ENCODE measurements around the gene CACNA1S.

CACNA1S gene

GRCh38 chr1:201093561-201093960, 18.7 kb downstream of the CACNA1S start:
- no peak for DNase-seq (ENCODE audit: low read depth)

- no peak for DNase-seq (ENCODE audit: low read depth)
Measured at GRCh38 chr1:201092738-201093137, 19.5 kb downstream of the CACNA1S start.

GRCh38 chr1:201091256-201091655, 21.0 kb downstream of the CACNA1S start:
- no peak for DNase-seq (ENCODE audit: low read depth)

- no peak for DNase-seq (ENCODE audit: low read depth)
Measured at GRCh38 chr1:201090541-201090940, 21.7 kb downstream of the CACNA1S start.

- DNase-seq (ENCODE audit: low read depth): no peak
Measured at GRCh38 chr1:201089596-201089995, 22.6 kb downstream of the CACNA1S start.

- DNase-seq (ENCODE audit: low read depth): no peak
Measured at GRCh38 chr1:201088901-201089525, 23.2 kb downstream of the CACNA1S start.

- no peak for DNase-seq (ENCODE audit: low read depth)
Measured at GRCh38 chr1:201088395-201088794, 23.8 kb downstream of the CACNA1S start.

GRCh38 chr1:201085902-201086735, 26.1 kb downstream of the CACNA1S start:
- DNase-seq (ENCODE audit: low read depth): peak; percentile 61

GRCh38 chr1:201084295-201084694, 27.9 kb downstream of the CACNA1S start:
- DNase-seq (ENCODE audit: low read depth): peak; percentile 5

GRCh38 chr1:201083741-201084140, 28.5 kb downstream of the CACNA1S start:
- DNase-seq (ENCODE audit: low read depth): no peak

GRCh38 chr1:201080135-201080534, 32.1 kb downstream of the CACNA1S start:
- no peak for DNase-seq (ENCODE audit: low read depth)

GRCh38 chr1:201077736-201078135, 34.5 kb downstream of the CACNA1S start:
- no peak for DNase-seq (ENCODE audit: low read depth)

GRCh38 chr1:201077116-201077515, 35.1 kb downstream of the CACNA1S start:
- DNase-seq (ENCODE audit: low read depth): no peak

- DNase-seq (ENCODE audit: low read depth): no peak
Measured at GRCh38 chr1:201076092-201076491, 36.1 kb downstream of the CACNA1S start.

- DNase-seq (ENCODE audit: low read depth): no peak
Measured at GRCh38 chr1:201074018-201074417, 38.2 kb downstream of the CACNA1S start.

- no peak for DNase-seq (ENCODE audit: low read depth)
Measured at GRCh38 chr1:201072922-201073321, 39.3 kb downstream of the CACNA1S start.

- peak; percentile 74 for DNase-seq (ENCODE audit: low read depth)
Measured at GRCh38 chr1:201072149-201072548, 40.1 kb downstream of the CACNA1S start.

- DNase-seq (ENCODE audit: low read depth): no peak
Measured at GRCh38 chr1:201069636-201070035, 42.6 kb downstream of the CACNA1S start.

GRCh38 chr1:201068976-201069375, 43.2 kb downstream of the CACNA1S start:
- DNase-seq (ENCODE audit: low read depth): no peak

- no peak for DNase-seq (ENCODE audit: low read depth)
Measured at GRCh38 chr1:201066986-201067385, 45.2 kb downstream of the CACNA1S start.

- no peak for DNase-seq (ENCODE audit: low read depth)
Measured at GRCh38 chr1:201065686-201066085, 46.5 kb downstream of the CACNA1S start.

- DNase-seq (ENCODE audit: low read depth): no peak
Measured at GRCh38 chr1:201064806-201065205, 47.4 kb downstream of the CACNA1S start.

GRCh38 chr1:201063145-201063544, 49.1 kb downstream of the CACNA1S start:
- no peak for DNase-seq (ENCODE audit: low read depth)
